ENCODE data around the gene NR2C1. TPM values are rescaled to one million over a fixed set of nuclear protein-coding genes. Genes with fewer than 3 reads are reported as not detected.

Gene NR2C1
- total and polyA plus RNA-seq, 9 of the 15 experiments (the other 6 are each of a cell fraction or from before 2014, with no cell fraction given) = 8.5 to 42.4 (median 35.6) TPM

DNA sequence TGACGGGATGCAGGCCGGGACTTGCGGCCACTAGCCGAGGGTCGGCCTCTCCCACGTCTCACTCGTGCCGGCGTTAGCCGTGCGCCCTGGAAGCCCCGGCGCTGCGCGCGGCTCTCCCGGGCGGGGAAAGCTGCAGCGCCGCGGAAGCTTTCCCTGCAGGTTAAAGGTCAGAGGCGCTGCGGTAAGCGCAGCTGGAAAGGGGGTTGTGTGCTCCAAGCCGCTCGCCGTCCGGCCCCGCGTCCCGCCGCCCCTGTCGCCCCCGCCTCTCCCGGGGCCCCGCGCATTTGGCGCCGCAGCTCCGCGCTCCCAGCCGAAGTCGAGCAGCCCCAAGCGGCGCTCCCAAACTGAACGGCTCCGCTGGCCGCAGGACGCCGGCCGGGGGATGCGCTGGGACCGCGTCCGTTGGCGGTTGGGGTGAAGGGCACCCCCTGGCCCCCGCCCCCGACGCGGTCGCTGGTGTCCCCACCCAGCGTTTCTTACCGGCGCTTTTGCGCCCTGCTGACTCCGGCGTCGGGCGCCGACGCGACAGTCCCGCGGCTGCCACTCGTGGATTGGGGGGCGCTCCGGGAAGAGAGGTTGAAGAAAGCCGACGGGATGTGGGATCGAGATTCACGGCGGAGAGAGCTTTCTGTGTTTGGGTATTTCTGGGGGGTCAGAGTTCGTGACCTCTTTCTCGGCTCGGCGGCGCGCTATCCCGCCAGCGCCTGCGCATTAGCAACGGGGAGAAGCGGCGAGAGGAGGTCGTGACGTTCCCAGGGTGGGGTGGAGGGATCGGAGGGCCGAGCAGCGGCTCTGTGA is at the start of gene NR2C1 (continued):
- peak; percentile 40 for TF ChIP-seq BRD9 (IDR thresholded peaks at IDR 0.05; ENCODE audit: low read depth, partially characterized antibody)
- TF ChIP-seq, protein P1, sequence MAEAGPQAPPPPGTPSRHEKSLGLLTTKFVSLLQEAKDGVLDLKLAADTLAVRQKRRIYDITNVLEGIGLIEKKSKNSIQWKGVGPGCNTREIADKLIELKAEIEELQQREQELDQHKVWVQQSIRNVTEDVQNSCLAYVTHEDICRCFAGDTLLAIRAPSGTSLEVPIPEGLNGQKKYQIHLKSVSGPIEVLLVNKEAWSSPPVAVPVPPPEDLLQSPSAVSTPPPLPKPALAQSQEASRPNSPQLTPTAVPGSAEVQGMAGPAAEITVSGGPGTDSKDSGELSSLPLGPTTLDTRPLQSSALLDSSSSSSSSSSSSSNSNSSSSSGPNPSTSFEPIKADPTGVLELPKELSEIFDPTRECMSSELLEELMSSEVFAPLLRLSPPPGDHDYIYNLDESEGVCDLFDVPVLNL (CRISPR knock-in tag; IDR thresholded peaks at IDR 0.05; ENCODE audit: low read depth) = no peak
- TF ChIP-seq SNIP1 (IDR thresholded peaks at IDR 0.05; ENCODE audit: low read depth) = peak; percentile 89
- no peak for TF ChIP-seq BRD4 (IDR thresholded peaks at IDR 0.05)
- peak in 1 of 2 experiments; percentile 19; a peak in 1 of 4 replicates for TF ChIP-seq SIN3A (IDR thresholded peaks at IDR 0.05; ENCODE audit: borderline replicate concordance in 2 of 2, control insufficient read depth in 1 of 2, low read depth in 2 of 2, low read length in 2 of 2)
- TF ChIP-seq ZFPM2 (CRISPR knock-in tag; IDR thresholded peaks at IDR 0.05) = no peak
- TF ChIP-seq FOXK1 (CRISPR knock-in tag; IDR thresholded peaks at IDR 0.05; ENCODE audit: borderline replicate concordance) = no peak
- TF ChIP-seq SMAD4 (CRISPR knock-in tag; conservative IDR thresholded peaks at IDR 0.05) = 0 out of 2 replicates have a peak, but pooled peaks have one; percentile 63
- peak; percentile 84 for TF ChIP-seq GABPA (tag; conservative IDR thresholded peaks at IDR 0.05; ENCODE audit: low read depth)
- TF ChIP-seq RBM15 (IDR thresholded peaks at IDR 0.05; ENCODE audit: insufficient read depth, low read length) = no peak
- TF ChIP-seq, protein P2, sequence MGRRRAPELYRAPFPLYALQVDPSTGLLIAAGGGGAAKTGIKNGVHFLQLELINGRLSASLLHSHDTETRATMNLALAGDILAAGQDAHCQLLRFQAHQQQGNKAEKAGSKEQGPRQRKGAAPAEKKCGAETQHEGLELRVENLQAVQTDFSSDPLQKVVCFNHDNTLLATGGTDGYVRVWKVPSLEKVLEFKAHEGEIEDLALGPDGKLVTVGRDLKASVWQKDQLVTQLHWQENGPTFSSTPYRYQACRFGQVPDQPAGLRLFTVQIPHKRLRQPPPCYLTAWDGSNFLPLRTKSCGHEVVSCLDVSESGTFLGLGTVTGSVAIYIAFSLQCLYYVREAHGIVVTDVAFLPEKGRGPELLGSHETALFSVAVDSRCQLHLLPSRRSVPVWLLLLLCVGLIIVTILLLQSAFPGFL (CRISPR knock-in tag; IDR thresholded peaks at IDR 0.05) = no peak
- TF ChIP-seq ETV5 (CRISPR knock-in tag; IDR thresholded peaks at IDR 0.05; ENCODE audit: low read depth) = no peak
- TF ChIP-seq ZNF778 (CRISPR knock-in tag; IDR thresholded peaks at IDR 0.05) = no peak
- TF ChIP-seq, protein P3, sequence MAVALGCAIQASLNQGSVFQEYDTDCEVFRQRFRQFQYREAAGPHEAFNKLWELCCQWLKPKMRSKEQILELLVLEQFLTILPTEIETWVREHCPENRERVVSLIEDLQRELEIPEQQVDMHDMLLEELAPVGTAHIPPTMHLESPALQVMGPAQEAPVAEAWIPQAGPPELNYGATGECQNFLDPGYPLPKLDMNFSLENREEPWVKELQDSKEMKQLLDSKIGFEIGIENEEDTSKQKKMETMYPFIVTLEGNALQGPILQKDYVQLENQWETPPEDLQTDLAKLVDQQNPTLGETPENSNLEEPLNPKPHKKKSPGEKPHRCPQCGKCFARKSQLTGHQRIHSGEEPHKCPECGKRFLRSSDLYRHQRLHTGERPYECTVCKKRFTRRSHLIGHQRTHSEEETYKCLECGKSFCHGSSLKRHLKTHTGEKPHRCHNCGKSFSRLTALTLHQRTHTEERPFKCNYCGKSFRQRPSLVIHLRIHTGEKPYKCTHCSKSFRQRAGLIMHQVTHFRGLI (CRISPR knock-in tag; IDR thresholded peaks at IDR 0.05) = no peak
- TF ChIP-seq, protein P4, sequence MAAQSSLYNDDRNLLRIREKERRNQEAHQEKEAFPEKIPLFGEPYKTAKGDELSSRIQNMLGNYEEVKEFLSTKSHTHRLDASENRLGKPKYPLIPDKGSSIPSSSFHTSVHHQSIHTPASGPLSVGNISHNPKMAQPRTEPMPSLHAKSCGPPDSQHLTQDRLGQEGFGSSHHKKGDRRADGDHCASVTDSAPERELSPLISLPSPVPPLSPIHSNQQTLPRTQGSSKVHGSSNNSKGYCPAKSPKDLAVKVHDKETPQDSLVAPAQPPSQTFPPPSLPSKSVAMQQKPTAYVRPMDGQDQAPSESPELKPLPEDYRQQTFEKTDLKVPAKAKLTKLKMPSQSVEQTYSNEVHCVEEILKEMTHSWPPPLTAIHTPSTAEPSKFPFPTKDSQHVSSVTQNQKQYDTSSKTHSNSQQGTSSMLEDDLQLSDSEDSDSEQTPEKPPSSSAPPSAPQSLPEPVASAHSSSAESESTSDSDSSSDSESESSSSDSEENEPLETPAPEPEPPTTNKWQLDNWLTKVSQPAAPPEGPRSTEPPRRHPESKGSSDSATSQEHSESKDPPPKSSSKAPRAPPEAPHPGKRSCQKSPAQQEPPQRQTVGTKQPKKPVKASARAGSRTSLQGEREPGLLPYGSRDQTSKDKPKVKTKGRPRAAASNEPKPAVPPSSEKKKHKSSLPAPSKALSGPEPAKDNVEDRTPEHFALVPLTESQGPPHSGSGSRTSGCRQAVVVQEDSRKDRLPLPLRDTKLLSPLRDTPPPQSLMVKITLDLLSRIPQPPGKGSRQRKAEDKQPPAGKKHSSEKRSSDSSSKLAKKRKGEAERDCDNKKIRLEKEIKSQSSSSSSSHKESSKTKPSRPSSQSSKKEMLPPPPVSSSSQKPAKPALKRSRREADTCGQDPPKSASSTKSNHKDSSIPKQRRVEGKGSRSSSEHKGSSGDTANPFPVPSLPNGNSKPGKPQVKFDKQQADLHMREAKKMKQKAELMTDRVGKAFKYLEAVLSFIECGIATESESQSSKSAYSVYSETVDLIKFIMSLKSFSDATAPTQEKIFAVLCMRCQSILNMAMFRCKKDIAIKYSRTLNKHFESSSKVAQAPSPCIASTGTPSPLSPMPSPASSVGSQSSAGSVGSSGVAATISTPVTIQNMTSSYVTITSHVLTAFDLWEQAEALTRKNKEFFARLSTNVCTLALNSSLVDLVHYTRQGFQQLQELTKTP (IDR thresholded peaks at IDR 0.05; ENCODE audit: low read depth in 1 of 2, partially characterized antibody in 2 of 2) = no peak
- TF ChIP-seq, protein P5, sequence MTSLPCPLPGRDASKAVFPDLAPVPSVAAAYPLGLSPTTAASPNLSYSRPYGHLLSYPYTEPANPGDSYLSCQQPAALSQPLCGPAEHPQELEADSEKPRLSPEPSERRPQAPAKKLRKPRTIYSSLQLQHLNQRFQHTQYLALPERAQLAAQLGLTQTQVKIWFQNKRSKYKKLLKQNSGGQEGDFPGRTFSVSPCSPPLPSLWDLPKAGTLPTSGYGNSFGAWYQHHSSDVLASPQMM (CRISPR knock-in tag; IDR thresholded peaks at IDR 0.05) = no peak
- no peak for TF ChIP-seq MAFG (tag; conservative IDR thresholded peaks at IDR 0.05)
- no peak for TF ChIP-seq ZC3H4 (CRISPR knock-in tag; IDR thresholded peaks at IDR 0.05; ENCODE audit: borderline replicate concordance)

Data from K562 (cell line).